Measurements from ENCODE around the gene PML. TPM values are rescaled to one million over a fixed set of nuclear protein-coding genes. Genes with fewer than 3 reads are reported as not detected.

Gene PML
- total and polyA plus RNA-seq, 12 donors, result 17.9 to 50.1 (median 22.5) TPM

- peaks cover 7 to 33% (median 25%) of the 10 kb centered on the region in 9 donors for H3K4me1 ChIP-seq
- peaks cover 0 to 90% (median 27%) of the 10 kb centered on the region in 9 donors for H3K36me3 ChIP-seq
- 95% methylated on average over 66 of the region's 66 CpGs for WGBS, 2 donors
- peak in 2 of 8 donors; percentile 20 to 28 for ATAC-seq
- no peak for TF ChIP-seq CTCF (IDR thresholded peaks at IDR 0.05)
- DNase-seq, result no peak
- no peak overlapping the region for H3K4me3 ChIP-seq
- intact Hi-C loops (cut with DNase I), result no loop called here
- H3K27ac ChIP-seq, result no peak overlapping the region
- H3K27me3 ChIP-seq, result no peaks in the 10 kb centered on the region
- no peaks in the 10 kb centered on the region for H3K9me3 ChIP-seq
Measured at GRCh38 chr15:74022706-74023470, 28.4 kb downstream of the PML start.

GRCh38 chr15:74024687-74025086 lies 30.2 kb downstream of the PML start:
- peaks cover 7 to 38% (median 28%) of the 10 kb centered on the region in 9 donors for H3K4me1 ChIP-seq
- DNase-seq (no peak), ATAC-seq (peak in 2 of 8 donors; percentile 17 to 20)
- peaks cover 0 to 95% (median 27%) of the 10 kb centered on the region in 9 donors for H3K36me3 ChIP-seq
- TF ChIP-seq CTCF (IDR thresholded peaks at IDR 0.05), result no peak
- H3K27ac ChIP-seq, result peak overlapping the region in 4 of 10 donors; percentile 9 to 41 (median 26)
- intact Hi-C loops (cut with DNase I), result no loop called here
- no peak overlapping the region for H3K4me3 ChIP-seq
- 47 to 75% methylated on average over 2 of the region's 2 CpGs for WGBS, 2 donors
- no peaks in the 10 kb centered on the region for H3K27me3 ChIP-seq
- no peaks in the 10 kb centered on the region for H3K9me3 ChIP-seq

GRCh38 chr15:74025436-74025835 lies 30.9 kb downstream of the PML start:
- WGBS, 2 donors, result 42 to 67% methylated on average over 5 of the region's 5 CpGs
- no peak for TF ChIP-seq CTCF (IDR thresholded peaks at IDR 0.05)
- no peak overlapping the region for H3K4me3 ChIP-seq
- no peaks in the 10 kb centered on the region for H3K9me3 ChIP-seq
- DNase-seq (no peak), ATAC-seq (peak in 5 of 8 donors; percentile 30 to 56 (median 38))
- intact Hi-C loops (cut with DNase I), result no loop called here
- peaks cover 0 to 97% (median 27%) of the 10 kb centered on the region in 9 donors for H3K36me3 ChIP-seq
- peaks cover 7 to 35% (median 24%) of the 10 kb centered on the region in 9 donors for H3K4me1 ChIP-seq
- H3K27me3 ChIP-seq, result no peaks in the 10 kb centered on the region
- peak overlapping the region in 4 of 10 donors; percentile 13 to 41 (median 20) for H3K27ac ChIP-seq

GRCh38 chr15:74027688-74028087 lies 33.2 kb downstream of the PML start:
- Histone ChIP-seq H3K4me3 (no peak overlapping the region), H3K27ac (peak overlapping the region in 1 of 10 donors; percentile 10), H3K9me3 (no peaks in the 10 kb centered on the region), H3K27me3 (no peaks in the 10 kb centered on the region), H3K36me3 (peaks cover 0 to 100% (median 28%) of the 10 kb centered on the region in 9 donors), H3K4me1 (peaks cover 7 to 38% (median 29%) of the 10 kb centered on the region in 9 donors)
- DNase-seq (no peak), ATAC-seq (no peak)
- no peak for TF ChIP-seq CTCF (IDR thresholded peaks at IDR 0.05)
- intact Hi-C loops (cut with DNase I), result no loop called here
- 51 to 69% methylated on average over 3 of the region's 3 CpGs for WGBS, 2 donors
